ENCODE results near the gene DMP1.

GRCh38 chr4:87650938-87651337 lies 858 bp downstream of the DMP1 start:
- TF ChIP-seq EZH2 (IDR thresholded peaks at IDR 0.05) (no peak), POLR2AphosphoS5 (IDR thresholded peaks at IDR 0.05; ENCODE audit: borderline replicate concordance, low read depth, low read length) (no peak)

All from SK-N-MC (cell line).